GM12878 (cell line): Measurements from ENCODE around the gene GADL1. TPM values are rescaled to one million over a fixed set of nuclear protein-coding genes. Genes with fewer than 3 reads are reported as not detected.

Experiments
- ATAC-seq: fragments of 200-7000 bp; cut with Tn5 transposase; 3 replicates; pipeline ENCODE4 v1.9.1; 2020; ENCODE audit warnings: mild to moderate bottlenecking, moderate library complexity
- BruUV-seq: library from RNA; stranded (reverse); fragments of 400-500 nt; replicated peaks from 2 replicates; lab custom pipeline; 2021; lab: Mats Ljungman, UMichigan
- CTCF ChIA-PET: fragments of 300-600 bp; sonication (Branson Sonifier 250); formaldehyde crosslinking; extraction: SDS; loops from one replicate; lab custom pipeline; 2021; ENCODE audit warnings: inconsistent platforms; lab: Yijun Ruan, JAX
- POLR2A ChIA-PET: fragments of 350-600 bp; formaldehyde crosslinking; extraction: SDS; loops from one replicate; lab custom pipeline; 2021; ENCODE audit warnings: inconsistent platforms; lab: Charles Lee
- RAD21 ChIA-PET: fragments of 300-600 bp; sonication (Branson Sonifier 250); formaldehyde crosslinking; loops from one replicate; lab custom pipeline; 2023; ENCODE audit warnings: antibody characterized with exemption; ENCODE audit not compliant: unreplicated experiment; lab: Charles Lee
- SMC1A ChIA-PET: fragments of 300-600 bp; sonication (Branson Sonifier 250); formaldehyde crosslinking; loops from one replicate; lab custom pipeline; 2023; ENCODE audit not compliant: unreplicated experiment, uncharacterized antibody; lab: Charles Lee
- DNase-seq: peaks from one replicate; pipeline ENCODE4 v3.0.0-alpha.2; 2011; ENCODE audit warnings: low read depth, low spot score
- FAIRE-seq: peaks from 3 replicates; lab custom pipeline; 2011; peaks lifted over from hg19 to GRCh38; lab: Jason Lieb, UNC
- H2AFZ ChIP-seq: 2 replicates; pipeline ENCODE4 v1.6.0; 2011; ENCODE audit warnings: low read depth, low read length, control low read depth; ENCODE audit not compliant: control insufficient read depth
- H3K27ac ChIP-seq: 2 replicates; pipeline ENCODE4 v1.5.1; 2011; ENCODE audit warnings: control low read depth; ENCODE audit not compliant: control insufficient read depth, insufficient read depth
- H3K27me3 ChIP-seq, 2 experiments: replicated peaks in 1 of 2; 2 replicates each; pipeline versions ENCODE4 v1.6.0 to v1.6.1; 2011; ENCODE audit warnings: low read length in 1 of 2; ENCODE audit not compliant: control insufficient read depth in 2 of 2, insufficient read depth in 2 of 2
- H3K36me3 ChIP-seq, 2 experiments: 2 replicates each; pipeline ENCODE4 v1.5.1; 2011; ENCODE audit warnings: low read length in 1 of 2; ENCODE audit not compliant: control insufficient read depth in 2 of 2, insufficient read depth in 2 of 2
- H3K4me1 ChIP-seq: 2 replicates; pipeline ENCODE4 v1.6.1; 2011; ENCODE audit warnings: mild to moderate bottlenecking, low read length, moderate library complexity, mixed read lengths; ENCODE audit not compliant: control insufficient read depth, insufficient read depth
- H3K4me2 ChIP-seq: 2 replicates; pipeline ENCODE4 v1.6.0; 2011; ENCODE audit warnings: control low read depth; ENCODE audit not compliant: control insufficient read depth, insufficient read depth
- H3K4me3 ChIP-seq: fragments of 200-600 bp; sonication (generic); 2 replicates; pipeline ENCODE4 v1.5.1; 2016
- H3K79me2 ChIP-seq: 2 replicates; pipeline ENCODE4 v1.6.0; 2011; ENCODE audit warnings: low read length; ENCODE audit not compliant: control insufficient read depth, insufficient read depth
- H3K9ac ChIP-seq: 2 replicates; pipeline ENCODE4 v1.8.0; 2011; ENCODE audit warnings: low read length, control low read depth, mixed read lengths; ENCODE audit not compliant: control insufficient read depth, insufficient read depth
- H3K9me3 ChIP-seq: replicated peaks from 3 replicates; pipeline ENCODE4 v1.5.1; 2011; ENCODE audit warnings: mild to moderate bottlenecking, low read length; ENCODE audit not compliant: control insufficient read depth, insufficient read depth
- H4K20me1 ChIP-seq: 2 replicates; pipeline ENCODE4 v1.6.0; 2011; ENCODE audit not compliant: control insufficient read depth, insufficient read depth
- BCL3 ChIP-seq: IDR thresholded peaks from 2 replicates; pipeline ENCODE4 v1.6.1; 2011; ENCODE audit warnings: borderline replicate concordance, low read depth, mild to moderate bottlenecking, moderate library complexity, low read length; ENCODE audit not compliant: insufficient read depth, poor library complexity, severe bottlenecking
- BMI1 ChIP-seq: fragments of 450-650 bp; IDR thresholded peaks from 2 replicates; pipeline ENCODE4 v1.6.1; 2016; ENCODE audit warnings: mild to moderate bottlenecking, moderate library complexity, borderline replicate concordance
- CHD1 ChIP-seq: IDR thresholded peaks from 2 replicates; pipeline ENCODE4 v1.6.1; 2012; ENCODE audit warnings: low read depth, low read length, improper control_type of control experiment
- CHD4 ChIP-seq: fragments of 200-600 bp; sonication (generic); IDR thresholded peaks from 2 replicates; pipeline ENCODE4 v1.6.1; 2016; ENCODE audit warnings: mild to moderate bottlenecking
- E2F4 ChIP-seq: IDR thresholded peaks from 2 replicates; pipeline ENCODE4 v1.6.1; 2012; ENCODE audit warnings: low read depth, low read length, improper control_type of control experiment
- GATAD2B ChIP-seq: fragments of 450-650 bp; conservative IDR thresholded peaks from 2 replicates; pipeline ENCODE4 v1.6.1; 2017; ENCODE audit warnings: low read depth, mild to moderate bottlenecking, moderate library complexity
- MEF2A ChIP-seq: IDR thresholded peaks from 2 replicates; pipeline ENCODE4 v1.6.1; 2011; ENCODE audit warnings: low read depth, mild to moderate bottlenecking, low read length, moderate library complexity; ENCODE audit not compliant: insufficient read depth
- MTA2 ChIP-seq: fragments of 450-650 bp; IDR thresholded peaks from 2 replicates; pipeline ENCODE4 v1.6.1; 2016; ENCODE audit warnings: low read depth, mild to moderate bottlenecking, moderate library complexity
- MYB ChIP-seq: fragments of 150-350 bp; IDR thresholded peaks from 2 replicates; pipeline ENCODE4 v1.6.1; 2014; ENCODE audit warnings: mild to moderate bottlenecking, low read depth, low read length, borderline replicate concordance
- PAX5 ChIP-seq: IDR thresholded peaks from 2 replicates; pipeline ENCODE4 v1.6.1; 2011; ENCODE audit warnings: low read depth, low read length, borderline replicate concordance
- RB1 ChIP-seq: fragments of 450-650 bp; formaldehyde crosslinking; IDR thresholded peaks from 2 replicates; pipeline ENCODE4 v1.6.1; 2017; ENCODE audit warnings: mild to moderate bottlenecking, borderline replicate concordance
- RFX5 ChIP-seq: IDR thresholded peaks from 2 replicates; pipeline ENCODE4 v1.6.1; 2011; ENCODE audit warnings: low read depth, low read length, improper control_type of control experiment
- SIX5 ChIP-seq: IDR thresholded peaks from 2 replicates; pipeline ENCODE4 v1.6.1; 2011; ENCODE audit warnings: mild to moderate bottlenecking, low read depth, low read length, moderate library complexity; ENCODE audit not compliant: severe bottlenecking
- TARDBP ChIP-seq: IDR thresholded peaks from 2 replicates; pipeline ENCODE4 v1.6.1; 2016; ENCODE audit warnings: borderline replicate concordance
- USF2 ChIP-seq: IDR thresholded peaks from 2 replicates; pipeline ENCODE4 v1.6.1; 2011; ENCODE audit warnings: low read depth, low read length, improper control_type of control experiment, borderline replicate concordance
- YBX1 ChIP-seq: fragments of 450-650 bp; IDR thresholded peaks from 2 replicates; pipeline ENCODE4 v1.6.1; 2016; ENCODE audit warnings: antibody characterized with exemption
- WGBS: methylation state at CpG from one replicate; pipeline ENCODE4 v1.1.6; 2016; ENCODE audit warnings: low lambda C conversion rate; ENCODE audit not compliant: insufficient replicate concordance, insufficient coverage; ENCODE audit errors: missing lambda C conversion rate; 5-methylcytosine and 5-hydroxymethylcytosine counted together
- in situ Hi-C: fragments of 300-500 bp; cut with MboI; formaldehyde crosslinking; loops from 9 replicates; pipeline ENCODE4 v1.14.3; 2018; ENCODE audit warnings: mixed read lengths
- intact Hi-C: fragments of 100-400 bp; cut with micrococcal nuclease; formaldehyde crosslinking; loops from one replicate; pipeline ENCODE4 v1.14.2; 2022; ENCODE audit not compliant: unreplicated experiment
- polyA plus RNA-seq, 11 experiments: library from polyadenylated mRNA; depleted of rRNA in 4 of 11; unstranded in 6 of 11; stranded (reverse) in 5 of 11; fragments of >200 nt; fragmentation: Nextera tagmentation in 4 of 11; fragmentation: Illumina TruSeq in 1 of 11; extraction: Ambion mirVana in 4 of 11; extraction: Trizol in 1 of 11; gene quantifications; 1 replicate in 1 of 11; 2 replicates in 10 of 11; pipeline versions ENCODE4 v1.2.1 to v1.2.3, GENCODE V29; 2011 to 2016; ENCODE audit warnings: inconsistent platforms in 2 of 11, missing spikeins in 2 of 11, low read depth in 1 of 11
- total RNA-seq, 4 experiments: library from RNA; depleted of rRNA in 3 of 4; stranded (reverse); fragments of >200 nt in 3 of 4; fragmentation: Illumina TruSeq in 1 of 4; extraction: Trizol in 1 of 4; gene quantifications; 2 replicates each; pipeline versions ENCODE4 v1.2.1 to v1.2.3, GENCODE V29; 2013 to 2021

GADL1 gene
- total and polyA plus RNA-seq, 10 of the 15 experiments (the other 5 are each of a cell fraction or from before 2014, with no cell fraction given): 0.04 TPM; not detected in 9

GRCh38 chr3:30875505-30875904, 19.0 kb downstream of the GADL1 start:
- TF ChIP-seq MTA2 (no peak), USF2 (no peak), YBX1 (no peak), CHD1 (no peak), BCL3 (no peak), CHD4 (no peak), RB1 (no peak), PAX5 (no peak), MEF2A (no peak), GATAD2B (no peak), BMI1 (no peak), MYB (no peak), E2F4 (no peak), RFX5 (no peak), TARDBP (no peak), SIX5 (no peak)
- Histone ChIP-seq H3K9me3 (no peaks in the 10 kb centered on the region; the same call in 2 of the 3 replicates), H2AFZ (no peak overlapping the region), H3K4me3 (no peak overlapping the region), H3K9ac (no peak overlapping the region), H3K36me3 (no peaks in the 10 kb centered on the region), H3K4me2 (no peak overlapping the region), H3K4me1 (no peaks in the 10 kb centered on the region), H3K27me3 (peaks cover 0 to 3% of the 10 kb centered on the region in 2 experiments; a peak in 1 of 4 replicates), H4K20me1 (no peaks in the 10 kb centered on the region), H3K79me2 (no peaks in the 10 kb centered on the region), H3K27ac (no peak overlapping the region)
- SMC1A ChIA-PET: no interaction called here
- DNase-seq: no peak
- no peak for FAIRE-seq
- CTCF ChIA-PET: no interaction called here
- no peak for ATAC-seq
- POLR2A ChIA-PET: no interaction called here
- in situ Hi-C loops: no loop called here
- RAD21 ChIA-PET: interaction anchor here (0.9 kb wide), 1 partner anchor 134 kb away, joined by 3 read pairs; no protein-coding TSS in a partner anchor
- 21% methylated on average over 5 of the region's 5 CpGs for WGBS
- intact Hi-C loops: no loop called here
- BruUV-seq: no TSS peak
